Measurements from ENCODE around the gene LUZP1.

Gene LUZP1

GRCh38 chr1:23066075-23066474, 102.6 kb downstream of the LUZP1 start:
- DNase-seq, result no peak
- in situ Hi-C loops (cut with HindIII; ENCODE audit: low pct_ligation_motif_present, low pct_unique_long_range_greater_than_20kb, low sequenced_read_pairs), result no loop called here

GRCh38 chr1:23065385-23065784, 103.3 kb downstream of the LUZP1 start:
- in situ Hi-C loops (cut with HindIII; ENCODE audit: low pct_ligation_motif_present, low pct_unique_long_range_greater_than_20kb, low sequenced_read_pairs), result no loop called here
- DNase-seq, result no peak

GRCh38 chr1:23062271-23062670, 106.4 kb downstream of the LUZP1 start:
- in situ Hi-C loops (cut with HindIII; ENCODE audit: low pct_ligation_motif_present, low pct_unique_long_range_greater_than_20kb, low sequenced_read_pairs), result no loop called here

GRCh38 chr1:23057301-23057700, 111.4 kb downstream of the LUZP1 start:
- in situ Hi-C loops (cut with HindIII; ENCODE audit: low pct_ligation_motif_present, low pct_unique_long_range_greater_than_20kb, low sequenced_read_pairs), result no loop called here
- no peak for DNase-seq

More at GRCh38 chr1:23062271-23062670, 106.4 kb downstream of the LUZP1 start:
- no peak for DNase-seq

- in situ Hi-C loops (cut with HindIII; ENCODE audit: low pct_ligation_motif_present, low pct_unique_long_range_greater_than_20kb, low sequenced_read_pairs), result no loop called here
These were observed 117.3 kb downstream of the LUZP1 start for GRCh38 chr1:23051290-23051909.

GRCh38 chr1:23050201-23050600, 118.5 kb downstream of the LUZP1 start:
- DNase-seq, result no peak
- in situ Hi-C loops (cut with HindIII; ENCODE audit: low pct_ligation_motif_present, low pct_unique_long_range_greater_than_20kb, low sequenced_read_pairs), result no loop called here

More at GRCh38 chr1:23051290-23051909, 117.3 kb downstream of the LUZP1 start:
- DNase-seq, result no peak

GRCh38 chr1:23044035-23044434, 124.6 kb downstream of the LUZP1 start:
- in situ Hi-C loops (cut with HindIII; ENCODE audit: low pct_ligation_motif_present, low pct_unique_long_range_greater_than_20kb, low sequenced_read_pairs), result no loop called here
- DNase-seq, result no peak

GRCh38 chr1:23040509-23040908, 128.1 kb downstream of the LUZP1 start:
- DNase-seq, result no peak
- in situ Hi-C loops (cut with HindIII; ENCODE audit: low pct_ligation_motif_present, low pct_unique_long_range_greater_than_20kb, low sequenced_read_pairs), result no loop called here

- in situ Hi-C loops (cut with HindIII; ENCODE audit: low pct_ligation_motif_present, low pct_unique_long_range_greater_than_20kb, low sequenced_read_pairs), result no loop called here
- no peak for DNase-seq
These were observed 129.3 kb downstream of the LUZP1 start for GRCh38 chr1:23039308-23039826.

GRCh38 chr1:23037081-23037740, 131.4 kb downstream of the LUZP1 start:
- in situ Hi-C loops (cut with HindIII; ENCODE audit: low pct_ligation_motif_present, low pct_unique_long_range_greater_than_20kb, low sequenced_read_pairs), result no loop called here
- DNase-seq, result no peak

GRCh38 chr1:23035823-23036452, 132.7 kb downstream of the LUZP1 start:
- no peak for DNase-seq
- in situ Hi-C loops (cut with HindIII; ENCODE audit: low pct_ligation_motif_present, low pct_unique_long_range_greater_than_20kb, low sequenced_read_pairs), result no loop called here
